HG03432 (cell line): Measurements from ENCODE around the gene RABL3.
"Not testable (repeated sequence)": the region's sequence is repeated elsewhere in the genome, so short reads cannot be mapped to it uniquely, and the experiment has no call there.

Experiments used
- ATAC-seq: cut with Tn5 transposase; IDR thresholded peaks from one replicate; pipeline ENCODE4 v1.9.1; 2021; ENCODE audit warnings: mild to moderate bottlenecking, moderate library complexity; ENCODE audit not compliant: unreplicated experiment

RABL3 gene

GRCh38 chr3:120684896-120685295, 57.4 kb downstream of the RABL3 start:
- no peak for ATAC-seq

GRCh38 chr3:120683671-120684301, 58.5 kb downstream of the RABL3 start:
- no peak for ATAC-seq

GRCh38 chr3:120683213-120683612, 59.1 kb downstream of the RABL3 start:
- no peak for ATAC-seq

GRCh38 chr3:120682095-120682681, 60.1 kb downstream of the RABL3 start, which contains the start of gene HGD:
Gene HGD (minus strand): TSS chr3:120682239. CDS start chr3:120682111, 128 bp downstream.
- ATAC-seq: no peak

- no peak for ATAC-seq
Observed at GRCh38 chr3:120681506-120682038, 60.7 kb downstream of the RABL3 start.

GRCh38 chr3:120681018-120681417, 61.3 kb downstream of the RABL3 start:
- ATAC-seq: no peak

- ATAC-seq: no peak
Observed at GRCh38 chr3:120680193-120680894, 62.0 kb downstream of the RABL3 start.

GRCh38 chr3:120678984-120679383, 63.3 kb downstream of the RABL3 start:
- ATAC-seq: peak; percentile 36

GRCh38 chr3:120678331-120678947, 63.9 kb downstream of the RABL3 start:
- peak; percentile 86 for ATAC-seq

GRCh38 chr3:120677193-120677592, 65.1 kb downstream of the RABL3 start:
- not testable (repeated sequence) for ATAC-seq

- no peak for ATAC-seq
Observed at GRCh38 chr3:120673116-120673515, 69.2 kb downstream of the RABL3 start.

GRCh38 chr3:120670576-120670975, 71.7 kb downstream of the RABL3 start:
- no peak for ATAC-seq

GRCh38 chr3:120664926-120665325, 77.4 kb downstream of the RABL3 start:
- ATAC-seq: no peak

GRCh38 chr3:120661945-120662344, 80.4 kb downstream of the RABL3 start:
- ATAC-seq: no peak

GRCh38 chr3:120661106-120661905, 81.0 kb downstream of the RABL3 start:
- no peak for ATAC-seq

GRCh38 chr3:120659834-120660233, 82.5 kb downstream of the RABL3 start:
- ATAC-seq: no peak

GRCh38 chr3:120659285-120659684, 83.0 kb downstream of the RABL3 start:
- ATAC-seq: no peak

- ATAC-seq: no peak
Observed at GRCh38 chr3:120652896-120653545, 89.3 kb downstream of the RABL3 start.

GRCh38 chr3:120652281-120652680, 90.0 kb downstream of the RABL3 start:
- no peak for ATAC-seq

GRCh38 chr3:120650311-120650710, 92.0 kb downstream of the RABL3 start:
- ATAC-seq: no peak
